Measurements from ENCODE around the gene DMAP1. TPM values are rescaled to one million over a fixed set of nuclear protein-coding genes. Genes with fewer than 3 reads are reported as not detected.

Gene DMAP1
- total RNA-seq, 1 donor from 2014 or later = 27.1 TPM

DNA sequence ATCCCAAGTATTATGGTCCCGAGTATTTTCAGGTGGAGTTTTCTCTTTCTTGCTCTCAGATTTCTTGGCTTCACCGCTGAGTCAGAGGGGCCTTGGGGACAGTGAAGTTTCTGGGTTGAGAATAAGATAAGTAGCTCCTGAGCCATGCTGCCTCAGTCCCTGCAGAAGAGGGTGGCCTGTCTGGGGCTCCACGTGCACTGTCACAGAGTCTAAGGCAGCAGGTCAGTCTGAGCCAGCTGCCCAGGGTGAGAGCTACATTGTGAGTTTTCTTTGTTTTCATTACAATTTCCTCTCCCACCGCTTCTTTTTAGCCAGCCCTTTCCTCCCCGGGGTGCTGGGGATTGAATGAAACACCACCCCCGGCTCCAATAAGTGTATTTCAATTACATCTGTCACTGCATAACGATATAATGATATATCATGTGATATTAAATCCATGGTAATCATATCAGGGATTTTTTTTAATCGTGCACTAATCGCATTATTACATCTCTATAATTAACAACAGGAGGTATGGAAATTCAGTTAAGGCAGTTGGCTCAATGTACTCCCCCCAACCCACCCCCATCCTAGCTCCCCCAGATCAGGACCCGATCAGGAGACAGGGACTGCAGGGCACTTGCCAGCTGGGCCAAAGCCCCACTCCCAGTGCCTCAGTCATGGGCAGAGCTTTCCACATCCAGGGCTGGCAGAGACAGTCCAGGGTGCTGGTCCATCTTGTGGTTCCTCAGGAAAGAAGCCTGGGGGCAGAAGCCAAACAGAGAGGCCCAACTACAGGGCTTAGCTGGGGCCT, 43.7 kb downstream of the DMAP1 start:
- DNase-seq = no peak

GRCh38 chr1:44259090-44259489, 45.8 kb downstream of the DMAP1 start:
- DNase-seq = no peak

DNA sequence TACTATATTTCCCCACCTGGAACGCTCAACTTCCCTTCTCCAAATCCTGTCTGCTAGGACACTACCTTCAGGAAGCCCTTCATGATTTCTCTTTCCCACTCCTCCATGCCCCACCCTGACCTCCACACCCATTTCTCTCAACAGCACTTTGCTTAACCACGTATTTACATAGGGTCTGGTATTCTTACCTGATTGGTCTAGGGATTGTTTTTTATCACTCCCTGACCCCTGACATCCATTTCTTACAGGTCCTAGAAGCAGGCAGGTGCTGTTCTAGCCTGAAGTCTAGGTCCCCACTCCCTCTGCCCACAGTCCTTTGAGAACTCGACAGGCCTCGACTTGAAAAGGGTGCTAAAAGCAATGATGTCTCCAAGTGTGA, 47.5 kb downstream of the DMAP1 start:
- DNase-seq = no peak

DNA sequence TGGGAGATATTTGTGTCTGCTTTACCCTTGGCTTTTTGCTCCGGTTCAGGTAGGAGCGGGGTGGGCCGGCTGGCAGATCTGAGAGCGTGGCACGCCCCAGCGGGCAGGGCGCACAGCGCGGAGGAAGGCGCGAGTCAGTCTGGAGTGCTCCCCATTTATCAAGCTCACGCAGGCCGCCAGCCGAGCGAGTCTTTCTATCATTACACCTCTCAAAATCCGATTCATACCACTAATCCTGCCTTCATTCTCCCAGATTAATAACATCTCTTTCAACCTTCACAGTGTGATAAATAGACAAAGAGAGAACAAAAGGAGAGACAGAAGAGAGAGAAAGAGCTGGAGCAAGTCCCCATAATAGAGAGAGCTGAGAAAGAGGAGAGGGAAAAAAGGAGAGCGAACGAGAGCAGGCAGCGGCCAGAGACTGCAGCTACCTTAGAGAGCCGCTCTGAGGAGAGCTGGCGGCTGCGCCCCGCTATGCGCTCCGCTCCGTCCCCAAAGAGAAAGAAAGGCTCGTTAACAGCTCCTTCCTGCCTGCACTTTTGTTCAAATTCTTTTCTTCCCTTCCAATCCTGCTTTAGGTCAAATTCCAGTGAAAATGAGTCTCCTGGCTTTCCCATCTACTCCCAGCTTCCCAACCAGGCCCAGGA, 48.0 kb downstream of the DMAP1 start:
- no peak for DNase-seq

DNA sequence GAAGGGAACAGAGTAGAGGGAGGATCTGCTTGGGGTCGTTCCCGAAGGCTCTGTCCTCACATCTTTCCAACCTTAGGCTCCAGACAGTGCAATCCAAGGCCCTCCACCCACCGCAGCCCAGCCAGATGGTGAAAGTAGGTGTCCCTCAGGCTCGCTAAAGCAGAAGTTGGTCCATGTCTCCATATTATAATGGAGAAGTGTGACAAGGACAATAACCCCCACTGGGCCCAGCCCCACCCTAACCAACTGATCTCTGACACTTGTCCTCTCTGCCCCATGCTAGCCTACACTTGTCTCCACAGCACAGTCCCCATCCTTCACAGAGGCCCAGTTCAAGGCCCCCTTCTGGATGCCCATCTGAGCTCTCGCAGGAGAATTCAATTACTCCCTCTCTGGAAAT, 48.7 kb downstream of the DMAP1 start:
- no peak for DNase-seq

DNA sequence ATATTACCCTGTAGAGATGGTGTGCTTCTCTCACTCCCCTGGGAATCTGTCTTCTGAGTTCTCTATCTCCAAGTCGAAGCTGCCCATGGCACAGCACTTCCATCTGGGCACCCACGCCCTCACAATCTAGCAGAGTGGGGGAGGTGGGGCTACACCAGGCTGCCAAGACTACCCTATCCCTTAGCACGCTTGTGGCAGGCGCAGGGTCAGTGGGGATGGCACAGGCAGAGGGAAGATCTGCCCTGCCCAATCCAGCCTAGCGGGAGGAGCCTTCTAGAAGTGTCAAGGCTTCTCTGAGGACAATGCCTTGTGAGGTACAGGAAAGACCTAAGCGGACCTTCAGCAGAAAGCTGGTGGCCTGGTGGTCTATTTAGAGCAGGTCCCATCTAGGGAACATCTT, 49.1 kb downstream of the DMAP1 start:
- DNase-seq = no peak

- no peak for DNase-seq
These were observed 49.7 kb downstream of the DMAP1 start for GRCh38 chr1:44262816-44263567.

GRCh38 chr1:44263568-44264450, 50.5 kb downstream of the DMAP1 start:
- DNase-seq = no peak

- no peak for DNase-seq
These were observed 51.1 kb downstream of the DMAP1 start for GRCh38 chr1:44264451-44264771.

DNA sequence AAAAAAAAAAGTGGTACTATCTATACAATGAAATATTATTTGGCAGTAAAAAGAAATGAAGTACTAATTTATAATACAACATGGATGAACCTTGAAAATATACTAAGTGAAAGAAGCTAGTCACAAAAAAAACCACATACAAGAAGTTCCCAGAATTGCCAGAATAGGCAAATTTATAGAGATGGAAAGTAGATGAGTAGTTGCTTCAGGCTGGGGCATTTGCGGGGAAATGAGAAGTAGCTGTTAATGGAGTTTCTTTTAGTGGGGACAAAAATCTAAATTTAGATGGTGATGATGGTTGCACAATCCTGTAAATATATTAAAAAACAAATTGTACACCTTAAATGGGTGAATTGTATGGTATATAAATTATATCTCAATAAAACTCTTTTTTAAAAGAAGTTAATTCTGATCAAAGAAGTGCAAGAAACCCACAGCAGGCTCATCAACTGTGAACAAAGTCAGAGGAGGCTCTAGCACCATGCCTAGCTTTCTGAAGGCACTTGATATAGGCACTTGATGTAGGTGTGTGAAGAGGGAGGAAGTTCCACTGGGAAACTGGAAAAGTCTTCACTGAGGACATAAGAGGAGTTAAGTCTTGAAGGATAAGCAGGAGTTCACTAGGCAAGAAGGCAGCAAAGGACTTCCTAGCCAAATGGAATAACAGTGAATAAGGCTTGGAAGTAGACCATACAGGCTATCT, 52.5 kb downstream of the DMAP1 start:
- DNase-seq = no peak

- DNase-seq = no peak
These were observed 53.4 kb downstream of the DMAP1 start for GRCh38 chr1:44266400-44267344.

DNA sequence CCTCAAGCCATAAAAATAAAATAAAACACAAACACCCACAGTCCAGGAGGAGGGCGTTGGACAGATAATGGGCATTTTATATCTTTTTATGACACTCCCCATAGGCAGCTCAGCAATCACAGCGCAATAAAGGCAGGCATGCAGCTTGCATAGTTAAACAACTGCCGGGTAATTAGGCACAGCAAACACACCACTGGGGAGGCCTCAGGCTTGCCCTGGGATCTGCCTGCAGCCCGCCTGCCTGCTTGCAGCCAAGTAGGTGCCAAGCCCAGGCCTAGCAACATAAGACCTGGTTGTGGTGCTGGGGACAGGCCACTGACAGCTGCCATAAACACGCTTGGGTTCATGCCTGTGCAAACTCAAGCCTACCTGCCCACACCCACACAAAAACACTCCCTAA, 54.2 kb downstream of the DMAP1 start:
- DNase-seq = no peak

- DNase-seq = no peak
These were observed 54.8 kb downstream of the DMAP1 start for GRCh38 chr1:44268054-44268453.

Small RNA genes lying within 50 kb of the gene (small RNA-seq; reads per million reads assigned to genes)
- gene AL035417.1 (ENCODE audit: low replicate concordance) = not detected

Other genes starting within 250 kb of the DMAP1 start
- 14.2 TPM for gene DPH2, start 243.5 kb upstream of the DMAP1 start, total RNA-seq
- 58.6 TPM for gene ATP6V0B, start 238.5 kb upstream of the DMAP1 start, total RNA-seq
- gene B4GALT2, start 234.3 kb upstream of the DMAP1 start, total RNA-seq = 20.8 TPM
- 2.0 TPM for gene CCDC24, start 221.9 kb upstream of the DMAP1 start, total RNA-seq
- 3.6 TPM for gene SLC6A9, start 182.0 kb upstream of the DMAP1 start, total RNA-seq
- not detected for gene KLF17, start 94.7 kb upstream of the DMAP1 start, total RNA-seq
- not detected for gene KLF18, start 71.8 kb upstream of the DMAP1 start, total RNA-seq
- 31.0 TPM for gene ERI3, start 141.8 kb downstream of the DMAP1 start, total RNA-seq
- 22.9 TPM for gene RNF220, start 191.8 kb downstream of the DMAP1 start, total RNA-seq